Chondrocyte (in vitro differentiated cells): ENCODE measurements around the gene FFAR2. TPM values are rescaled to one million over a fixed set of nuclear protein-coding genes. Genes with fewer than 3 reads are reported as not detected.
"Not testable (repeated sequence)": the region's sequence is repeated elsewhere in the genome, so short reads cannot be mapped to it uniquely, and the experiment has no call there.

ENCODE experiments used
- DNase-seq: peaks from one replicate; pipeline ENCODE4 v3.0.0; 2021; ENCODE audit warnings: mixed read lengths, low spot score
- H3K27ac Mint-ChIP-seq: one replicate; pipeline ENCODE4 v1.8.0; 2021; ENCODE audit warnings: mild to moderate bottlenecking, moderate library complexity, mixed read lengths; ENCODE audit not compliant: unreplicated experiment
- H3K27me3 Mint-ChIP-seq: 2 replicates; pipeline ENCODE4 v1.8.0; 2021; ENCODE audit warnings: low read depth, mixed read lengths
- H3K36me3 Mint-ChIP-seq: 2 replicates; pipeline ENCODE4 v1.8.0; 2021; ENCODE audit warnings: low read depth, mixed read lengths
- H3K4me1 Mint-ChIP-seq: 2 replicates; pipeline ENCODE4 v1.8.0; 2021; ENCODE audit warnings: low read depth, mild to moderate bottlenecking, mixed read lengths
- H3K4me3 Mint-ChIP-seq: one replicate; pipeline ENCODE4 v1.8.0; 2021; ENCODE audit warnings: mild to moderate bottlenecking, moderate library complexity, mixed read lengths; ENCODE audit not compliant: unreplicated experiment
- H3K9me3 Mint-ChIP-seq: 2 replicates; pipeline ENCODE4 v1.8.0; 2021; ENCODE audit warnings: low read depth, mixed read lengths
- total RNA-seq: library from RNA; stranded (reverse); gene quantifications from 3 replicates; pipeline ENCODE4 v1.2.1, GENCODE V29; 2021
- TF ChIP-seq, protein P1 (sequence below): fragments of 200-600 bp; sonication (generic); IDR thresholded peaks from 2 replicates; pipeline ENCODE4 v1.5.0; 2021; ENCODE audit warnings: antibody characterized with exemption, mild to moderate bottlenecking, moderate library complexity

FFAR2 gene
- total RNA-seq, 1 donor from 2014 or later, result not detected

DNA sequence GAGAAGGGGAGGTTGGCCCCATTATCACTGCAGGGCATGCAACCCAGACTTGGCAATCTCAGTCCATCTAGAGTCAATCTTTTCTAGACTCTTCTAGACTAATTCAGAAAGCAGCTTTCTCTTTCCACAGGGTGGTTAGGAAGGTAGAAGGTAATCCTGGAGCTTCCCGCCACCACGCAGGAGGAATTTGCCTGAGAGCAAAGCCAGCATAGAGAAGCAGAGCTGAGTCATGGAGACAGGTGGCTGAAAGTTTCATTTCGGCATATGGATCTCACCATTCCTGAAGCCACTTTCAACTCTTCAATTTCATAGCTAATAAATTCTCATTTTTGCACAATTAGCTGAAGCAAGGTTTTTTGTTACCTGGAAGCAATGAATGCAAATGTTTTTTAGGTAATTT lies 29.0 kb upstream of the FFAR2 start:
- no peak for DNase-seq
- Mint-ChIP-seq H3K9me3 (no peaks in the 10 kb centered on the region), H3K36me3 (no peaks in the 10 kb centered on the region), H3K27ac (no peak overlapping the region), H3K4me3 (no peak overlapping the region), H3K4me1 (no peaks in the 10 kb centered on the region), H3K27me3 (peaks cover 34% of the 10 kb centered on the region)
- TF ChIP-seq, protein P1, sequence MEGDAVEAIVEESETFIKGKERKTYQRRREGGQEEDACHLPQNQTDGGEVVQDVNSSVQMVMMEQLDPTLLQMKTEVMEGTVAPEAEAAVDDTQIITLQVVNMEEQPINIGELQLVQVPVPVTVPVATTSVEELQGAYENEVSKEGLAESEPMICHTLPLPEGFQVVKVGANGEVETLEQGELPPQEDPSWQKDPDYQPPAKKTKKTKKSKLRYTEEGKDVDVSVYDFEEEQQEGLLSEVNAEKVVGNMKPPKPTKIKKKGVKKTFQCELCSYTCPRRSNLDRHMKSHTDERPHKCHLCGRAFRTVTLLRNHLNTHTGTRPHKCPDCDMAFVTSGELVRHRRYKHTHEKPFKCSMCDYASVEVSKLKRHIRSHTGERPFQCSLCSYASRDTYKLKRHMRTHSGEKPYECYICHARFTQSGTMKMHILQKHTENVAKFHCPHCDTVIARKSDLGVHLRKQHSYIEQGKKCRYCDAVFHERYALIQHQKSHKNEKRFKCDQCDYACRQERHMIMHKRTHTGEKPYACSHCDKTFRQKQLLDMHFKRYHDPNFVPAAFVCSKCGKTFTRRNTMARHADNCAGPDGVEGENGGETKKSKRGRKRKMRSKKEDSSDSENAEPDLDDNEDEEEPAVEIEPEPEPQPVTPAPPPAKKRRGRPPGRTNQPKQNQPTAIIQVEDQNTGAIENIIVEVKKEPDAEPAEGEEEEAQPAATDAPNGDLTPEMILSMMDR, result no peak

DNA sequence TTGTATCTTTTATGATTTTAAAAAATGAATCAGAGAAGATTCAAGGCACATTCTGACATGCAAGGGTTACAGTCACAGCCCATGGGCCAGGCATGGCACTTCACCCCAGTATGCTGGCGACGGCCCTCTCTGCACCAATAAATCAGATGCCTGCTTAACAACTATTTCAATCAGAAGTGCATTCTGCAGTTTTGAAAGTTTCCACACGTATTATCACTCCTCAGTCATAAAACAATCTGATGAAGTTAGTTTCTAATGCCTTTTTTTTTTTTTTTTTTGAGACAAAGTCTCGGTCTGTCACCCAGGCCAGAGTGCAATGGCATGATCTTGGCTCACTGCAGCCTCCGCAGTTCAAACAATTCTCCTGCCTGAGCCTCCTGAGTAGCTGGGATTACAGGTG lies 28.3 kb upstream of the FFAR2 start:
- peaks cover 31% of the 10 kb centered on the region for H3K27me3 Mint-ChIP-seq
- H3K9me3 Mint-ChIP-seq, result no peaks in the 10 kb centered on the region
- no peak for DNase-seq
- H3K4me3 Mint-ChIP-seq, result no peak overlapping the region
- no peaks in the 10 kb centered on the region for H3K36me3 Mint-ChIP-seq
- H3K4me1 Mint-ChIP-seq, result no peaks in the 10 kb centered on the region
- TF ChIP-seq, protein P1, result no peak
- H3K27ac Mint-ChIP-seq, result no peak overlapping the region

DNA sequence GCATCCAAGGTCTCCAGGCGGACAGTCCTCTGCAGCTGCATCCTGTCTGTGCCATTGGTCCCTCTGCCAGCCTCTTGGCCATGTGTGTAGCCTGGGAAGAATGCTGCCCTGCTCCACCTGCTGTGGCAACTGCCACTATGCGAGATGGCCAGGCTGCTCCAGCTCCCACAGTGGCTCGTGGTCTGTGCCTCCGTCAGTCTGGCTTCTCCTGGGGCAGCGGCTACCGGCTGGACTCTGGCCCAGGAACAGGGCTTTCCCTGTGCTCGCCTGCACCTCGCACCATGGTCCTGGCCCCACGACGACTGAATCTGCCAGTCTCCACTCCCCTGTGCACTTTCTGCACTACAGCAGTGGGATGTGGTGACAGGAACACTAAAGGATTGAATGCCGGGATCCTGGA lies 26.7 kb upstream of the FFAR2 start:
- Mint-ChIP-seq H3K4me3 (no peak overlapping the region), H3K27me3 (peaks cover 24% of the 10 kb centered on the region), H3K4me1 (no peaks in the 10 kb centered on the region), H3K9me3 (no peaks in the 10 kb centered on the region), H3K36me3 (no peaks in the 10 kb centered on the region), H3K27ac (no peak overlapping the region)
- no peak for DNase-seq
- TF ChIP-seq, protein P1, result no peak

DNA sequence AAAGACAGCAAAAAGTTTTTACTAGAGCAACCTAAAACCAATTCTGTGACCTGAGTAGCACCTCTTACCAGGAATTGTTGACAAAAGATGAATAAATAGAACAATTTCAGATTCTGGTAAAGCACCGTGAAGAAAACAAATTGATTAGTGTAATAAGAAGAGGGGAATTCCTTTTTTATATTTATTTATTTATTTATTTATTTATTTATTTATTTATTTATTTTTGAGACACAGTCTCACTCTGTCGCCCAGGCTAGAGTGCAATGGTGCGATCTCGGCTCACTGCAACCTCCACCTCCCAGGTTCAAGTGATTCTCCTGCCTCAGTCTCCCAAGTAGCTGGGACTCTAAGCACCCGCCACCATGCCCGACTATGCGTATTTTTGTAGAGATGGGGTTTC lies 24.7 kb upstream of the FFAR2 start:
- H3K9me3 Mint-ChIP-seq, H3K27me3 Mint-ChIP-seq, H3K4me1 Mint-ChIP-seq, H3K4me3 Mint-ChIP-seq, H3K27ac Mint-ChIP-seq, DNase-seq, H3K36me3 Mint-ChIP-seq: not testable (repeated sequence)

DNA sequence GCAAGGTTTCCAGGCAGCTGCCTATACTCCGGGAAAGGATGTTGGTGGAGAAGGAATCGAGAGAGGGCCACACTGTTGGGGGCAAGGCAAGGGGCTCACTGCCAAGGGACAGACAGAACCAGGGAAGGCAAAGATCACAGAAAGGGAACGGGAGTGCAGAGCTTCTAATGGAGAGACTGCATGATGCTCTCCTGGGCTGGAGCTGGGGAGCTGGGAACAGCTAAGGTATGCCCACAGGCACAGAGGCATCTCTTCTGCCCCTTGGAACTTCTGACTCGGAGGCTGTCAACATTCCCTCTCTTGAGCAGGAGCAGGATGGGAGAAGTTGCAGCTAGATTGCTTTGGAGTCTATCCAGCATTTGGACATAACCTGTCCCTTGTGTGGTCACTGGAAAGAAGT lies 22.4 kb upstream of the FFAR2 start:
- Mint-ChIP-seq H3K36me3 (no peaks in the 10 kb centered on the region), H3K27me3 (peaks cover 2% of the 10 kb centered on the region), H3K4me1 (no peaks in the 10 kb centered on the region), H3K27ac (no peak overlapping the region), H3K4me3 (no peak overlapping the region), H3K9me3 (peaks cover 2% of the 10 kb centered on the region)
- DNase-seq, result no peak
- TF ChIP-seq, protein P1, result no peak

DNA sequence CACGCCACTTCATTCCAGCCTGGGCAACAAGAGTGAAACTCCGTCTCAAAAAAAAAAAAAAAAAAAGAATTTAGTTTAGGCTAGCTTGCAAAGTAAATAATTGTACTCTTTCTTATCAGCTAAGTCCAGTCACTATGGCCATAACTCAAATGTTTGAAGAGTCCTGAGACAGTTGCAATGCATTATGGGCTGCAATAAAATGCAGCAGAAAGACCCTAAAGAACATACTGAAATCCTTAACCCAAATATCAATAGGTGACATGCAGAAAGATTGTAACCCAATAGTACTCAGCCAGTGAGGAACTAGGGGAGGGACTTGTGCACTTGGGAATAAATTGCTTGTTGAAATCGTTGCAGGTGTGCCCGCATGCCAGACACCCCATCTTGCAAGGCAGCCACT lies 20.9 kb upstream of the FFAR2 start:
- Mint-ChIP-seq H3K27me3 (peaks cover 2% of the 10 kb centered on the region), H3K36me3 (peaks cover 4% of the 10 kb centered on the region), H3K4me1 (no peaks in the 10 kb centered on the region), H3K4me3 (no peak overlapping the region), H3K9me3 (peaks cover 12% of the 10 kb centered on the region), H3K27ac (no peak overlapping the region)
- TF ChIP-seq, protein P1, result no peak
- no peak for DNase-seq
